ENCODE results near the gene CHD3.
A peak's percentile ranks its signal among the peaks of the same experiment; 100 is the strongest.
"Not testable (repeated sequence)": the region's sequence is repeated elsewhere in the genome, so short reads cannot be mapped to it uniquely, and the experiment has no call there.

CHD3 gene

DNA sequence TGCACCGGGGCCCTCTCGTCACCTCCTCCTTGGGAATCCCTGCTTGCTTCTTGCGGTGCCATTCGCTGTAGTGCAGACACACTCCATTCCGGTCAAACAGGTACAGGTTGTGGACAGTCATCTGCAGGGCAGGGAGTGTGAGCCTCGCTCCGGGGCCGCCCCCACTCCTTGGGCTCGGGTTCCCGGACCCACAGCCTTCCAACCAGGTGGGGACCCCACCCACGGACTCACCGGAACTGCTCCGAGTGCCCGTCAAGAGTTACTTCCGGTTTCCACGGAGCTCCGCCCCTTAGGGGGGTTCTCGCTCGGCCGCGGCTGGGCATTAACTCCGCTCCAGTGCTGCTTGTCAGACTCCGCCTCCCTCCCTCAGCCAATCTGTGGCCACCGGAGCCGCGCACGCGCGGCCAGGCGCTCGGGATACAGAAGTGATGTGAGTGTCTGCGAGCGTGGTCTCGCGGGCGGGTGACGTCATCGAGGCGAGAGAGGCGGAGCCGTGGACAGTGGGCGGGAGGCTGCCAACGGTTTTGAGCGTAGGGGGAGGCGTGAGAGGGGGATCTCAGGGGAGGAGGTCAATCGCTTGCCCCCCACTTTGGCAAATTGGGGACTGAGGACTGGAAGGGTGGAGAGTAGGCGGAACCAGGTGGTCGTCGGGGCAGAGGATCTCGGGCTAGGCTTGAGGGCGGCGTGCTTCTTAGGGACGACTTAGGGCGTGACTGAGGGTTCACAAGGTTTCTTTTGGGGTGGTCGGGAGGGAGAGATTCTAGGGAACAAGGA is 43.3 kb downstream of the CHD3 start, which contains the start of the genes CNTROB and TRAPPC1:
CNTROB (plus strand) TSS at position 498 of the 774 bp plus-strand sequence. CDS start 874 bp downstream, outside the sequence.
TRAPPC1 (minus strand) TSS at position 238 of the 774 bp plus-strand sequence; CDS start at position 121, 117 bp downstream.
- peak; percentile 100 for DNase-seq (ENCODE audit: low read depth in 2 of 2)

DNA sequence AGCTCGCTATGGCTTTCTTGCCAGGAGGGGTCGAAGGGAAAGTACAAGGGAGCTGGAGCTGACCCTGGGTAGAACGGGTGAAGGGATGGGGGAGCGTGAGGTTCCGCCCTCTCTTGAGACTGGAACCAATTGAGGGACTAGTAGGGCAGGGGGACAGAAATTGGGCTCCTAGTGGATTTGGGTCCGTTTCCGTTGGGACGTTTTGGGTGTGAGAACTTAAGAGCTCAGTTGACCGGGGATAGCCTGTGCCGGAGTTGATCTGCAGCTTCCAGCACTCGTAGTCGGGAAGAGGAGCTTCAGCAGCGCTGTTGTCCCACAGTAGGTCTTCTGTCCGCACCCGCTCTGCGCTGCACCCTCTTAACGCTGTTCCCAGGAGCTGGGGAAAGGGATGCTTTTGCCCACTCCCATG is 43.9 kb downstream of the CHD3 start:
- DNase-seq (ENCODE audit: low read depth in 2 of 2), result no peak

DNA sequence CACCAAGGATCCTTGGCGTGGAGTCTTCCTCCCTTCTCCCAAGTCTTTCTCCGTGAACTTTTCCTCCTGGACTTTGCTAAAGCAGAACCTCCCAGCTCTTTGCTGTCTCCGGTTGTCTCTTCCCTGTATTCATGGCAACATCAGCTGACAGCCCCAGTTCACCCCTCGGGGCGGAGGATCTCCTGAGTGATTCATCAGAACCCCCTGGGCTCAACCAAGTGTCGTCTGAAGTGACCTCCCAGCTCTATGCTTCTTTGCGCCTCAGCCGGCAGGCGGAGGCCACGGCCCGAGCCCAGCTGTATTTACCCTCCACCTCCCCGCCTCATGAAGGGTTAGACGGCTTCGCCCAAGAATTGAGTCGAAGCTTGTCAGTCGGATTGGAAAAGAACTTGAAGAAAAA is 44.4 kb downstream of the CHD3 start:
- peak in 1 of 2 donors; percentile 30 for DNase-seq (ENCODE audit: low read depth in 2 of 2)

DNA sequence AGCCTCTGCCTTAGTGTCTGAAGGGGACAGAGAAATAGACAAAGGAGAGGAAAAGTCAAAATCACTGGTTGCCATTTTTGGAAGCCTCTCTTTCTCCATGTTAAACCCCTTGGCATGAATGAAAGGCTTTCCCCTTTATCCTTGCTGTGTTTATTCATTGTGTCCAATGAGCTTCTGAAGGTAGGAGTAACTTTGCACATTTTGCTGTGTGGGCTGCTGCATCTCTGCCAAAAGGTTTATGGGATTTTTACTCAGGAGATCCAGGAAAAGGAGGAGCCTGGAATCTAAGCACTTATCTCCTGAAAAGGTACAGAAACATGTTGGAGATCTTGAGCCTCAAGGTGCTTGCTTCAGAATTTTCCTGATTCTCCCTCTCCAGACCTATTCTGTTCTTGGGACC is 47.3 kb downstream of the CHD3 start:
- no peak for DNase-seq (ENCODE audit: low read depth in 2 of 2)

DNA sequence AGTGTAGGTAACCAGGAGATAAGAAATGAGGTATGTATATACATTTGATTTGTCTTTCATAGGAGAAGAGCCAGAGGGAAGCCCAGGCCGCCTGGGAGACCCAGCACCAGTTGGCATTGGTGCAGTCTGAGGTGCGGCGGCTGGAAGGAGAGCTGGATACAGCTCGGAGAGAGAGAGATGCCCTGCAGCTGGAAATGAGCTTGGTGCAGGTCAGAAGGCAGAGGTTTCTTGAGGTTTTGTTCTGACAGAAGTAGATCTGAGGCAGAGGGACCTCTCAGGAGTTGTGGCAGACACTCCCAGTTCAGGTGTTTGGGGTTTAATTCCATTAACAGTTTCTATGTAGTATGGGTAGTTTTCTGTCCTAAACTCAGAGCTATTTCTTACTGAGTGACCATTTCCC is 51.4 kb downstream of the CHD3 start:
- no peak for DNase-seq (ENCODE audit: low read depth in 2 of 2)

DNA sequence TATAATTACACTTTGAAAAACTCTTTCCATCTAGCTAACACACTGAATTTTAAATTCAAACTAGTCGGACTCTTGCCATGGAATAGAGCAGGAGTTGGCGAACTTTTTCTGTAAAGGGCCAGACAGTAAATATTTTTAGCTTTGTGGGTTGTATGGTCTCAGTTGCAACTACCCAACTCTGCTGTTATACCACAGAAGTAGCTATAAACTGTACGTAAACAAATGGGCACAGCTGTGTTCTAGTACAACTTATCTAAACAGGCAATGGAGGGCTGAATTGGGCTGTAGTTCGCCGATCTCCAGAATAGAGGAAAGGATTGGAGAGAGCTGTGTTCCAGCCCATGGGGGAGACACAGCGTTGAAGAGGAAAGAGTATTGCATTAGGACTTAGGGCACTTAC is 52.2 kb downstream of the CHD3 start:
- no peak for DNase-seq (ENCODE audit: low read depth in 2 of 2)

DNA sequence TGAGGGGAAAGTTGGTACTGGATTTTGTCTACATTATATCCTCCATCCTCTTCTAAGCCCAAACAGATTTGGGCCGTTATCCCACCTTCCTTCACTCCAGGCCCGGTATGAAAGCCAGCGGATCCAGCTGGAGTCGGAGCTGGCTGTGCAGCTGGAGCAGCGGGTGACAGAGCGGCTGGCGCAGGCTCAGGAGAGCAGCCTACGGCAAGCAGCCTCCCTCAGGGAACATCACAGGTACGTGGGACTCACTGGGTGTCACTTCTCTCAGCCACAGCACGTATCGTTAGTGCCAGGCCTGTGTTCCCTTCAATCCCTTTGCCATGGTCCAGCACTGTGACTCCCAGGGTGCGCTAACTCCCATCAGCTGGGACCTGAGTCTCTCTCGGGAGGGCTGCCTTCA is 54.7 kb downstream of the CHD3 start:
- no peak for DNase-seq (ENCODE audit: low read depth in 2 of 2)

DNA sequence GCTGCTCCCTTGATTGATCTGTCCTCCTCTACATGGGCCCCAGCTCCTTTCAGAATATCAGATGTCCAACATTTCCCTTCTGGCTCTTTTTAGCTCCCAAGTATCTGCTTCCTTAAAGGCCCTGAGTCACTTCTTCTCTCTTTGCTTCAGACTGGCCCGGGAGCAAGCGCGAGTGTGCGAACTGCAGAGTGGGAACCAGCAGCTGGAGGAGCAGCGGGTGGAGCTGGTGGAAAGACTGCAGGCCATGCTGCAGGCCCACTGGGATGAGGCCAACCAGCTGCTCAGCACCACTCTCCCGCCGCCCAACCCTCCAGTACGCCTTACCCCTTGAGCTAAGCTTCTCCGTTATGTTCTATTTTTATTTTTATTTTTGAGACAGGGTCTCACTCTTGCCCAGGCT is 55.7 kb downstream of the CHD3 start:
- no peak for DNase-seq (ENCODE audit: low read depth in 2 of 2)

DNA sequence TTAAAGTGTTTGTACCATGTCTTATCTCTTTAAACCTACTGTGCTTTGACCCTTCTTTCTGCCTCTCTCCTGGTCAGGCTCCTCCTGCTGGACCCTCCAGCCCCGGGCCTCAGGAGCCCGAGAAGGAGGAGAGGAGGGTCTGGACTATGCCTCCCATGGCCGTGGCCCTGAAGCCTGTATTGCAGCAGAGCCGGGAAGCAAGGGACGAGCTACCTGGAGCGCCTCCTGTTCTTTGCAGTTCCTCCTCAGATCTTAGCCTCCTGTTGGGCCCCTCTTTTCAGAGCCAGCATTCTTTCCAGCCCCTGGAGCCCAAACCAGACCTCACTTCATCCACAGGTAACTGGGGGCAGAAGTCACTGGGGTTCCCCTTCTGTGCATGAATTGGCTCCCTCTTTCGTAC is 57.1 kb downstream of the CHD3 start:
- no peak for DNase-seq (ENCODE audit: low read depth in 2 of 2)

DNA sequence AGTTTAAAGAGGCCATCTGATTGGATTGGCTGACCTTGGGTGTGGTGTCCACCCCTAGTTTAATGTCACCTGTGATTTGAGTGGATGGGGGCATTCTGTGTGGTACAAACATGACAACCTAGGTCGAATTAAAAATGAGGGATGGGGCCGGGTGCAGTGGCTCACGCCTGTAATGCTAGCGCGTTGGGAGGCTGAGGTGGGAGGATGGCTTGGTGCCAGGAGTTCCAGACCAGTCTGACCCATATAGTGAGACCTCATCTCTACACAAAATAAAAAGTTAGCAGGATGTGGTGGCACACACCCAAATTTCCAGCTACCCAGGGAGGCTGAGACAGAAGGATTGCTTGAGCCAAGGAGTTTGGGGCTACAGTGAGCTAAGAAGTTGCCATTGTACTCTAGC is 57.9 kb downstream of the CHD3 start:
- no peak for DNase-seq (ENCODE audit: low read depth in 2 of 2)

DNA sequence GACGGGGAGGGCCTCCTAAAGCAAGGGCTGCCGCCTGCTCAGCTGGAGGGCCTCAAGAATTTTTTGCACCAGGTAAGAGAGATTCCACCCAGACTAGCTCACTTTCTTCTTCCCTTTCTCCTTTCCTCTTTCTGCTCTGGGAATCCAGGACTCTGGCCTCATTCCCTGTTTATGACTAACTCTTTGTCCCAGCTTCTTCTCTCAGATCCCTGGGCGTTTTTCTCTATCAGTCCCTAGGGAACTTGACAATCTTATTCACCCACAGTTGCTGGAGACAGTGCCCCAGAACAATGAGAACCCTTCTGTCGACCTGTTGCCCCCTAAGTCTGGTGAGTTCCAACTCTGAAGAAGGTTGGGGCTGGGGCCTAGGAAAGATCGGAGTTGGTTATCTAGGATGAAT is 59.1 kb downstream of the CHD3 start:
- DNase-seq (ENCODE audit: low read depth in 2 of 2), result no peak

DNA sequence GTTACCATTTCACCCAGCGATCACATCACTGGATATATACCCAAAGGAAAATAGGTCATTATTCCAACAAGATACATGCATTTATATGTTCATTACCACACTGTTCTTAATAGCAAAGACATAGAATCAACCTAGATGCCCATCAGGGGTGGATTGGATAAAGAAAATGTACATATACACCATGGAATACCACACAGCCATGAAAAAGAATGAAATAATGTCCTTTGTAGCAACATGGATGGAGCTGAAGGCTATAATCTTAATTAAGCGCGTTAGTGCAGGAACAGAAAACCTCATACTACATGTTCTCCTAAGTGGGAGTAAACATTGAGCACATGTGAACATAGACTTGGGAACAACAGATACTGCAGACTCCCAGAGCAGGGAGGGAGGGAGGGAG is 62.0 kb downstream of the CHD3 start:
- DNase-seq (ENCODE audit: low read depth in 2 of 2), result no peak

DNA sequence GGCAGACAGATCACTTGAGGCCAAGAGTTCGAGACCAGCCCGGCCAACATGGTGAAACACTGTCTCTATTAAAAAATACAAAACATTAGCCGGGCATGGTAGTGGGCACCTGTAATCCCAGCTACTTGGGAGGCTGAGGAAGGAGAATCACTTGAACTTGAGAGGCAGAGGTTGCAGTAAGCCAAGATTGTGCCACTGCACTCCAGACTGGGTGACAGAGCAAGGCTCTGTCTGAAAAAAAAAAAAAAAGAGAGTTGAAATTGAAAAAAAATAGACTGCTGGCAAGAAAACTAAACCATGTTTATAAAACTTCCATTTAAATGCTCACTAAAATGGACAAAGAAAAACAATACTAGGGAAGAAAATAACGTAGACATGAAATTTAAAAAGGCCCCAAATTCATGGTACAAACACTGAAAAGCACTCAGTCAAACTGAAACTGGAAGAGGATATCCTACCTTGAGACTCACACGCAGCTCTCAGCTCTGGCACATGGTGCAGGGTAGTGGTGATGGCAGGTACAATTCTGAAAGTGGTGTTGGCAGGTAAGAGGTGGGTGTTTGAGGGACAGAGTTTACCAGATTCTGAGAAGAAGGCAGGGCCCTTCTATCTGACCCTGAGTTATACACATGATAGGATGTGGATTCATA is 62.7 kb downstream of the CHD3 start:
- peak in 1 of 2 donors; percentile 32 for DNase-seq (ENCODE audit: low read depth in 2 of 2)

DNA sequence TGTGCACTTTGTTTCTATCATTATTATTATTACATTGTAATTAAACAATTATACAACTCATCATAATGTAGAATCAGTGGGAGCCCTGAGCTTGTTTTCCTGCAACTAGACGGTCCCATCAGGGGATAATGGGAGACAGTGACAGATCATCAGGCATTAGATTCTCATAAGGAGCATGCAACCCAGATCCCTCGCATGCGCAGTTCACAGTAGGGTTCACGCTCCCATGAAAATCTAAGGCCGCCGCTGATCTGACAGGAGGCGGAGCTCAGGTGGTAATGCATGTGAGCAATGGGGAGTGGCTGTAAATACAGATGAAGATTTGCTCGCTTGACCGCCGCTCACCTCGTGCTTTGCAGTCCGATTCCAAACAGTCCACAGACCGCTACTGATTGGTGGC is 64.7 kb downstream of the CHD3 start:
- not testable (repeated sequence) for DNase-seq (ENCODE audit: low read depth in 2 of 2)

DNA sequence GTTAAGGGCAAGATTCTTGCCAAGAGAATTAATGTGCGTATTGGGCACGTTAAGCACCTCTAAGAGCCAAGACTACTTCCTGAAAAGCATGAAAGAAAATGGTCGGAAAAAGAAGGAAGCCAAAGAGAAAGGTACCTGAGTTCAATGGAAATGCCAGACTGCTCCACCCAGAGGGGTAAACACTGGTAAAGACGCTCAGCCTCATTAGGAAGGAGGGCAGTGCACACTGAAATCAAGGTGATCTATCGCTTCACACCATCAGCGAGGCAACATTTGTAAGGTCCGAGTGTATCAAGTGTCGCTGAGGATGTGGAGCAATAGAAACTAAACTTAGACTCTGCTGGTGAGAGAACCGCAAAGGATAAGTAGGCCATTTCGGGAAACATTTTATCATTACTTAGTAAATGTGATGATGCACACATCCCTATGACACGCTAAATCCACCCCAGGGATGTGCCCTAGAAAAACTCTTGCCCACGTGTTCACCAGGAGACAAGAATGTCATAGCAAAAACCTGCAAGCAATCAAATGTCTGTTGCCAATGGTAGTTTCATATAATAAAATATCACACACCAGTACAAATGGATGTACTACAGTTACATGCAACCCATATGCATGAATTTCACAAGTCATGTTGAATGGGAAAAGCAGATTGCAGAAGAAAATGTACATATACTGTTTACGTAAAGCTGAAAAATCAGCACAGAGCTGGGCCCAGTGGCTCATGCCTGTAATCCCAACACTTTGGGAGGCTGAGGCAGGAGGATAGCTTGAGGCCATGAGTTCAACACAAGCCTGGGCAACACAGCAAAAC is 67.0 kb downstream of the CHD3 start:
- no peak for DNase-seq (ENCODE audit: low read depth in 2 of 2)

DNA sequence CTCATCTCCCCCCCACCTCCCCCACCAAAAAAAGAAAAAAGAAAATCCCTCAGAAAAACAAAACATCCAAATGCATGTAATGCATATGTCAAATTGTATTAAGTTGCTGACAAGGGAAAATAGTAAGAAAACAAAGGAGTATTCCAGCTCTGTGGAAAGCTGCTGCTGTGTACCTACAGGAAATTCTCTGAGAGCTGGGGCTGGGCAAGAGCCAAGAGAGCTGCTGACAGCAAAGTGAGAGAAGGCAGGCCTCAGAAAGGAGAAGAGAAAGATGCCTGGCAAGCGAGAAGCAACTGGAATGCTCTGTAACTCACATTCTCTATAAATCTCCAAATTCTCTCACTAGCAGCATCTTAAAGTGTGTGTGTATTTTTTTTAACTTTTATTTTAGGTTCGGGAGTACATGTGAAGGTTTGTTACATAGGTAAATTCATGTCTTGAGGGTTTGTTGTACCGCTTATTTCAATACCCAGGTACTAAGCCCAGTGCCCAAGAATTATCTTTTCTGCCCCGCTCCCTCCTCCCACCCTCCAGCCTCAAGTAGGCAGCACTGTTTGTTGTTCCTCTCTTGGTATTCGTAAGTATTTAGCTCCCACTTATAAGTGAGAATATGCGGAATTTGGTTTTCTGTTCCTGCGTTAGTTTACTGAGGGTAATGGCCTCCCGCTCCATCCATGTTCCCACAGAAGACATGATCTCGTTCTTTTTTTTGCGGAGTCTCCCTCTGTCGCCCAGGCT is 67.8 kb downstream of the CHD3 start:
- no peak for DNase-seq (ENCODE audit: low read depth in 2 of 2)

DNA sequence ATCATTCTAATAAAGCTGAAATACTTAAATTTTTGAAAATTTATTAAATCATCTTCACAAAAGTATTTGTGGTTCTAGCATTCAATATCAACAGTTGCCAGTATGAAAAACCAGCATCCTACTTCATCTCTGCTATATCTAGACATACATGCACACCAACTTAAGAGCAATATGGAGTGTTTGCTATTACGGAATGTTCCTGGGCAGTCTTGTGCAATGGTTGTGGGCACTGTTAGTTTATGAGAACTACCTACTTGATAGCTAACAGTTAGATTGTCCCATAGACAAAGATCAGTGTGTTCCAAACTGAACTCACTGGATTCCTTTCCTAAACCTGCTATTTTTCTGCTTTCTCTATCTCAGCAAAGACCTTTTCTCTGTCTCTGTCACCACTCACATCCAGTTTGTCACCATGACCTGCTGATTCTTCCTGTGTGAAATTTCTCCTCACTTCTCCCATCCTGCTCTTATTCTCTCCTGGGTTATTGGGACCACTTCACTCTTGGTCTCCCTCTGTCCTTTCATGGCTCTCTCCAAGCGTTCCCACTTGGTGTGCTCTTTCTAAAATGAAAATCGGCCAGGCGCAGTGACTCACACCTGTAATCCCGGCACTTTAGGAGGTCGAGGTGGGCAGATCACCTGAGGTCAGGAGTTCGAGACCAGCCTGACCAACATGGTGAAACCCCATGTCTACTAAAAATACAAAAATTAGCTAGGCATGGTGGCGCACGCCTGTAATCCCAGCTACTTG is 71.1 kb downstream of the CHD3 start:
- DNase-seq (ENCODE audit: low read depth in 2 of 2), result no peak

DNA sequence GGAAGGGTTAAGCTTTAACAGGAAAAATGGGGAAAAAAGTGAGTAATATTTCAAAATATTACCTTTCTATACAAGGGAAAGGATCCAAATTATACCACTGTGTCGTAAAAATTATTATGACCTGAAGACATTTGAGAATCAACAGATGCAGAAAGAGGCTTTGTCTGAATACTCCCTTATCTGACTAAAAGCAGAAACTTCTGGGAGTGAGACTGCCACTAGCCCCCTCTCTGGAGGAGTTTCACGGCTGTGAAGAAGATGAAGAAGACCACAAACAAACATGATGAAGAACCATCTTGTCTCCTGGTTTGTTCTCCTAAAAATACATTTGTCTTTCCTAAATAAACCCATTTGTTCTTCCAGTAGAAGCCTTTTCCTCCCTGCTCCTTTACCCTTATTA is 72.8 kb downstream of the CHD3 start:
- DNase-seq (ENCODE audit: low read depth in 2 of 2), result no peak

Data from stimulated activated CD8-positive, alpha-beta memory T cell treated with anti-CD3 and anti-CD28 coated beads, Interleukin-15, amount 100 ng/mL, for 48 hours (primary cell).